Common myeloid progenitor, CD34-positive (primary cell): ENCODE results near the gene CLASP2.

Experiments
- CTCF ChIA-PET: fragments of 350-600 bp; sonication (Branson Sonifier 250); formaldehyde crosslinking; loops from one replicate; lab custom pipeline; 2021; ENCODE audit warnings: antibody characterized with exemption; lab: Charles Lee
- POLR2A ChIA-PET: fragments of 350-600 bp; sonication (Branson Sonifier 250); formaldehyde crosslinking; loops from one replicate; lab custom pipeline; 2021; ENCODE audit warnings: antibody characterized with exemption; lab: Charles Lee
- DNase-seq, 3 donors: peaks; one replicate each; pipeline versions ENCODE4 v3.0.0 to v3.0.0-alpha.2; 2013
- H3K27ac ChIP-seq, 2 experiments: 1 replicate in 1 of 2; 2 replicates in 1 of 2; pipeline ENCODE4 v1.7.0; 2013; ENCODE audit warnings: inconsistent platforms in 2 of 2, low read length in 2 of 2, mild to moderate bottlenecking in 2 of 2, low read depth in 1 of 2, moderate library complexity in 1 of 2; ENCODE audit not compliant: severe bottlenecking in 2 of 2, insufficient read depth in 1 of 2, poor library complexity in 1 of 2
- H3K27me3 ChIP-seq, 5 experiments: replicated peaks in 2 of 5; 1 replicate in 3 of 5; 2 replicates in 2 of 5; pipeline versions ENCODE4 v1.6.1 to v1.7.0; 2013; ENCODE audit warnings: low read length in 4 of 5, mild to moderate bottlenecking in 2 of 5, moderate library complexity in 2 of 5, inconsistent platforms in 1 of 5; ENCODE audit not compliant: insufficient read depth in 5 of 5, control insufficient read depth in 4 of 5
- H3K36me3 ChIP-seq, 4 experiments: 1 replicate in 2 of 4; 2 replicates in 2 of 4; pipeline versions ENCODE4 v1.6.1 to v1.7.0; 2013; ENCODE audit warnings: low read length in 3 of 4, control low read depth in 1 of 4, mild to moderate bottlenecking in 1 of 4; ENCODE audit not compliant: control insufficient read depth in 4 of 4, insufficient read depth in 4 of 4
- H3K4me1 ChIP-seq, 4 experiments: 1 replicate in 3 of 4; 2 replicates in 1 of 4; pipeline versions ENCODE4 v1.6.1 to v1.7.1; 2013; ENCODE audit warnings: low read length in 3 of 4, mild to moderate bottlenecking in 3 of 4, control low read depth in 1 of 4, inconsistent platforms in 1 of 4, moderate library complexity in 1 of 4; ENCODE audit not compliant: control insufficient read depth in 4 of 4, insufficient read depth in 4 of 4; ENCODE audit errors: control extremely low read depth in 1 of 4
- H3K4me3 ChIP-seq, 7 experiments: 1 replicate in 4 of 7; 2 replicates in 3 of 7; pipeline versions ENCODE4 v1.5.1 to v1.7.0; 2013; ENCODE audit warnings: mild to moderate bottlenecking in 7 of 7, low read length in 6 of 7, moderate library complexity in 6 of 7, inconsistent platforms in 2 of 7, low read depth in 2 of 7, control low read depth in 1 of 7; ENCODE audit not compliant: insufficient read depth in 4 of 7, control insufficient read depth in 1 of 7; ENCODE audit errors: extremely low read depth in 1 of 7
- H3K9me3 ChIP-seq, 5 experiments: 1 replicate in 4 of 5; 2 replicates in 1 of 5; pipeline versions ENCODE4 v1.6.1 to v1.7.1; 2013; ENCODE audit warnings: low read length in 4 of 5, mild to moderate bottlenecking in 2 of 5, inconsistent platforms in 1 of 5, low read depth in 1 of 5, moderate library complexity in 1 of 5; ENCODE audit not compliant: control insufficient read depth in 4 of 5, insufficient read depth in 2 of 5; ENCODE audit errors: control extremely low read depth in 1 of 5
- WGBS: methylation state at CpG from one replicate; pipeline ENCODE4 v1.1.5; 2013; ENCODE audit not compliant: insufficient coverage; 5-methylcytosine and 5-hydroxymethylcytosine counted together

The CLASP2 gene

DNA sequence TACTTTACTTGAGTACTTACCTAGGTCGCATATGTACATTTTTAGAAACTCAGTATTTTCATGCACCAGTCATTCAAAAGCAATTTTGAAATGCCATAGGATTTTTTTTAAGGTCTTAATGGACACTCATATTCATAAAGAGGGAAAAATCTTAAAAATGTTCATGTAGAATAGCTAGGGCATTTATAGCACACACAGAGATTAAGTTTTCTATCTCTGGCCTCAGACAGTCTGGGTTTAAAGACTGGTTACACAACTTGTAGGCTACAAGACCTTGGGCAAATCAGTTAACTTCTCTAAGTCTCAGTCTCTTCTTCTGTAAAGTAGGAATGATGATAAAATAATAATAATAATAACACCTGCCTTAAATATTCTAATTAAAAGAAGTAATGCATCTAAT lies 229.4 kb downstream of the CLASP2 start:
- H3K4me1 ChIP-seq = no peaks in the 10 kb centered on the region
- CTCF ChIA-PET = no interaction called here
- no peaks in the 10 kb centered on the region for H3K9me3 ChIP-seq
- no CpG with 5 or more reads among the region's 1 CpG for WGBS
- no peak for DNase-seq
- H3K27me3 ChIP-seq = no peaks in the 10 kb centered on the region
- POLR2A ChIA-PET = no interaction called here
- H3K36me3 ChIP-seq = no peaks in the 10 kb centered on the region
- no peak overlapping the region for H3K27ac ChIP-seq
- H3K4me3 ChIP-seq = no peak overlapping the region

GRCh38 chr3:33488246-33488645 lies 229.8 kb downstream of the CLASP2 start:
- H3K4me3 ChIP-seq = no peak overlapping the region
- H3K36me3 ChIP-seq = no peaks in the 10 kb centered on the region
- H3K9me3 ChIP-seq = no peaks in the 10 kb centered on the region
- ChIA-PET CTCF (no interaction called here), POLR2A (no interaction called here)
- no peak overlapping the region for H3K27ac ChIP-seq
- no peak for DNase-seq
- no peaks in the 10 kb centered on the region for H3K4me1 ChIP-seq
- no peaks in the 10 kb centered on the region for H3K27me3 ChIP-seq
- 100% methylated on average over 2 of the region's 2 CpGs for WGBS

- no peaks in the 10 kb centered on the region for H3K4me1 ChIP-seq
- H3K27ac ChIP-seq = no peak overlapping the region
- CTCF ChIA-PET = no interaction called here
- DNase-seq = no peak
- no CpG with 5 or more reads among the region's 1 CpG for WGBS
- POLR2A ChIA-PET = no interaction called here
- peaks cover 0 to 6% (median 0%) of the 10 kb centered on the region in 5 experiments for H3K9me3 ChIP-seq
- no peaks in the 10 kb centered on the region for H3K36me3 ChIP-seq
- no peak overlapping the region for H3K4me3 ChIP-seq
- no peaks in the 10 kb centered on the region for H3K27me3 ChIP-seq
Measured at GRCh38 chr3:33482111-33482521, 235.9 kb downstream of the CLASP2 start.

DNA sequence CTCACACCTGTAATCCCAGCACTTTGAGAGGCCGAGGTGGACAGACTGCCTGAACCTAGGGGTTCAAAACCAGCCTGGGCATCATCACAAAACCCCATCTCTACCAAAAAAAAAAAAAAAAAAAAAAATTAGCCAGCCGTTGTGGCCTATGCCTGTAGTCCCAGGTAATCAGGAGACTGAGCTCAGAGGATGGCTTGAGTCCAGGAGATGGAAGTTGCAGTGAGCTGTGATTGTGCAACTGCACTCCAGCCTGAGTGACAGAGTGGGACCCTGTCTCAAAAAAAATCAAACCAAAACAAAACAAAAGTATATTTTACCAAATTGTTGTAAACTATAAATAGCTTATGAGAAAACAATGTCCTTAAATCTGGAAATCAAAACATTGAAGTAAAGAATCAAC lies 243.2 kb downstream of the CLASP2 start:
- Histone ChIP-seq H3K36me3 (no peaks in the 10 kb centered on the region), H3K4me1 (no peaks in the 10 kb centered on the region), H3K27ac (no peak overlapping the region), H3K9me3 (peaks cover 0 to 2% (median 0%) of the 10 kb centered on the region in 5 experiments), H3K4me3 (no peak overlapping the region), H3K27me3 (no peaks in the 10 kb centered on the region)
- ChIA-PET POLR2A (no interaction called here), CTCF (no interaction called here)
- no CpG with 5 or more reads among the region's 2 CpGs for WGBS
- no peak for DNase-seq

GRCh38 chr3:33473813-33474212 lies 244.2 kb downstream of the CLASP2 start:
- POLR2A ChIA-PET = no interaction called here
- WGBS = 95% methylated on average over 2 of the region's 2 CpGs
- CTCF ChIA-PET = no interaction called here
- Histone ChIP-seq H3K27ac (no peak overlapping the region), H3K36me3 (no peaks in the 10 kb centered on the region), H3K27me3 (no peaks in the 10 kb centered on the region), H3K4me3 (no peak overlapping the region), H3K4me1 (no peaks in the 10 kb centered on the region), H3K9me3 (no peaks in the 10 kb centered on the region)
- no peak for DNase-seq

DNA sequence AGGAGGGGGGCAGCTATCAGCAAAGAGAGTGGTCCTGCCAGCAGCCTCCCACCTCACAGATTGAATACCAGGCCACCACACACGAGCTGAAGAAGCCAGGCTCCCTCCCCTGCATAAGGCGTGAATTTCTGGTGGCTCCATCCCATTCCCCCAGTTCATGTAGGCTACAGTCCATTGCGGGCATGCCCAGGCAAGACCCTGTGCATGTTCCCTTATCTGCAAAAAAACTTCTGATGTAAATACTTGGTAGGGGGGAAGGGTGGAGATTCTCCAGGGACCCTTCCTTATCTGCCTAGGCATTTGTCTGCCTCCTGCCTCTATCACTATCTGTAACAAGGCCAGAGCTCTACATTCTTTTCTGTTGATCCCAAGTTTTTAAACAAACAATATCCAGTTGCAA lies 250.3 kb downstream of the CLASP2 start:
- ChIA-PET CTCF (interaction anchor here (0.6 to 0.9 kb wide), 2 partner anchors 28 to 80 kb away, joined by 3 read pairs; no protein-coding TSS in a partner anchor), POLR2A (no interaction called here)

GRCh38 chr3:33461097-33461496 lies 257.0 kb downstream of the CLASP2 start:
- CTCF ChIA-PET = no interaction called here
- Histone ChIP-seq H3K27ac (no peak overlapping the region), H3K9me3 (peaks cover 2 to 31% (median 9%) of the 10 kb centered on the region in 5 experiments), H3K36me3 (no peaks in the 10 kb centered on the region), H3K27me3 (no peaks in the 10 kb centered on the region), H3K4me3 (no peak overlapping the region), H3K4me1 (no peaks in the 10 kb centered on the region)
- WGBS = 100% methylated on average over 2 of the region's 2 CpGs
- POLR2A ChIA-PET = interaction anchor here (0.6 kb wide), 1 partner anchor 147 kb away, joined by 3 read pairs; no protein-coding TSS in a partner anchor
- DNase-seq = no peak

More for the DNA sequence above, 250.3 kb downstream of the CLASP2 start:
- Histone ChIP-seq H3K27ac (no peak overlapping the region), H3K4me3 (no peak overlapping the region), H3K27me3 (no peaks in the 10 kb centered on the region), H3K9me3 (peaks cover 0 to 16% (median 4%) of the 10 kb centered on the region in 5 experiments), H3K4me1 (no peaks in the 10 kb centered on the region), H3K36me3 (no peaks in the 10 kb centered on the region)
- 100% methylated on average over 1 of the region's 3 CpGs for WGBS
- DNase-seq = no peak
